ENCODE measurements around the gene MAST3. TPM values are rescaled to one million over a fixed set of nuclear protein-coding genes. Genes with fewer than 3 reads are reported as not detected.

Gene MAST3
- polyA plus RNA-seq, 1 of the 3 experiments (the other 2 are of a cell fraction): 4.5 TPM

DNA sequence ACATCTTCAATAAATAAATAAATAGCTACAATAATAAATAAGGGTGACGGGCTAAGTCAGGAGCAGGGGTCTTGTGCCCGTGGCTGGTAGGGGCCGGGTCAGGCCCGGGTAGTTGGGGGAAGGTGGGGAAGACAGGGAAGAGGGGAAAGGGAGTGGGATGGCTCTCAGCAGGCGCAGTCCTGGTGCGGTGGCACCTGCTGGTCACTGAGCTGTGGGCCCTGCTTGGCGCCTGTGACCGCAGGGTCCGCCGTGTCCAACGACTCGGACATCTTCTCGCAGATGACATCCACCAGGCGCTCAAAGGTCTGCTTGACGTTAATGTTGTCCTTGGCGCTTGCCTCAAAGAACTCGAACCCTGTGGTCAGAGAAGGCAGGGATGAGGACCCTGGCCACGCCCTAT lies 99.7 kb downstream of the MAST3 start:
- ChIA-PET POLR2A (no interaction called here), CTCF (interaction anchor here (1.4 to 20.7 kb wide), 2 partner anchors 58 to 82 kb away, joined by 4 to 505 read pairs; a partner anchor contains a TSS)
- 93% methylated on average over 18 of the region's 18 CpGs for WGBS (ENCODE audit: low lambda C conversion rate)
- TF ChIP-seq, protein P1, sequence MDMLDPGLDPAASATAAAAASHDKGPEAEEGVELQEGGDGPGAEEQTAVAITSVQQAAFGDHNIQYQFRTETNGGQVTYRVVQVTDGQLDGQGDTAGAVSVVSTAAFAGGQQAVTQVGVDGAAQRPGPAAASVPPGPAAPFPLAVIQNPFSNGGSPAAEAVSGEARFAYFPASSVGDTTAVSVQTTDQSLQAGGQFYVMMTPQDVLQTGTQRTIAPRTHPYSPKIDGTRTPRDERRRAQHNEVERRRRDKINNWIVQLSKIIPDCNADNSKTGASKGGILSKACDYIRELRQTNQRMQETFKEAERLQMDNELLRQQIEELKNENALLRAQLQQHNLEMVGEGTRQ (IDR thresholded peaks at IDR 0.05; ENCODE audit: borderline replicate concordance, low read depth, low read length): no peak
- TF ChIP-seq TAF1 (IDR thresholded peaks at IDR 0.05; ENCODE audit: borderline replicate concordance, low read depth, low read length): no peak
- no peak for TF ChIP-seq CTCF (IDR thresholded peaks at IDR 0.05)
- TF ChIP-seq, protein P2, sequence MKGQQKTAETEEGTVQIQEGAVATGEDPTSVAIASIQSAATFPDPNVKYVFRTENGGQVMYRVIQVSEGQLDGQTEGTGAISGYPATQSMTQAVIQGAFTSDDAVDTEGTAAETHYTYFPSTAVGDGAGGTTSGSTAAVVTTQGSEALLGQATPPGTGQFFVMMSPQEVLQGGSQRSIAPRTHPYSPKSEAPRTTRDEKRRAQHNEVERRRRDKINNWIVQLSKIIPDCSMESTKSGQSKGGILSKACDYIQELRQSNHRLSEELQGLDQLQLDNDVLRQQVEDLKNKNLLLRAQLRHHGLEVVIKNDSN (IDR thresholded peaks at IDR 0.05; ENCODE audit: borderline replicate concordance, low read depth): no peak
- TF ChIP-seq RCOR1 (IDR thresholded peaks at IDR 0.05; ENCODE audit: low read length): no peak
- no peak for TF ChIP-seq ELF1 (IDR thresholded peaks at IDR 0.05)
- no peak for DNase-seq
- no peak overlapping the region for H3K9ac ChIP-seq
- H3K9me2 ChIP-seq: no peaks in the 10 kb centered on the region
- H3K27ac ChIP-seq (ENCODE audit: low read depth in 2 of 2, low read length in 1 of 2): no peak overlapping the region
- no peaks in the 10 kb centered on the region for H3K9me3 ChIP-seq
- H3K4me2 ChIP-seq: no peak overlapping the region
- H3K27me3 ChIP-seq (ENCODE audit: insufficient read depth): no peaks in the 10 kb centered on the region
- no peak overlapping the region for H3K4me3 ChIP-seq (ENCODE audit: low read depth in 2 of 2, low read length in 1 of 2)
- peaks cover 9% of the 10 kb centered on the region; the same call in 1 of the 2 replicates for H3K79me2 ChIP-seq (ENCODE audit: insufficient read depth)
- H3F3A ChIP-seq (replicated peaks; ENCODE audit: insufficient read depth): peaks cover 2% of the 10 kb centered on the region
- no peak overlapping the region for H2AFZ ChIP-seq (ENCODE audit: low read depth)
- peaks cover 8% of the 10 kb centered on the region; the same call in 1 of the 2 replicates for H4K20me1 ChIP-seq (ENCODE audit: insufficient read depth)
- peaks cover 0 to 8% of the 10 kb centered on the region in 2 experiments for H3K36me3 ChIP-seq (replicated peaks in 1 of 2; ENCODE audit: control insufficient read depth in 1 of 2, insufficient read depth in 2 of 2, low read length in 1 of 2)
- peaks cover 9 to 24% of the 10 kb centered on the region in 2 experiments; a peak in 2 of 4 replicates for H3K4me1 ChIP-seq (ENCODE audit: control insufficient read depth in 1 of 2, insufficient read depth in 2 of 2, low read depth in 1 of 2, low read length in 1 of 2)

- H3K4me2 ChIP-seq: no peak overlapping the region
- 75% methylated on average over 6 of the region's 6 CpGs for WGBS (ENCODE audit: low lambda C conversion rate)
- no peak for DNase-seq
- no peak overlapping the region for H3K4me3 ChIP-seq (ENCODE audit: low read depth in 2 of 2, low read length in 1 of 2)
- ChIA-PET POLR2A (no interaction called here), CTCF (interaction anchor here (1.4 to 20.7 kb wide), 2 partner anchors 57 to 81 kb away, joined by 4 to 505 read pairs; a partner anchor contains a TSS)
- H3F3A ChIP-seq (replicated peaks; ENCODE audit: insufficient read depth): no peaks in the 10 kb centered on the region
- H3K27ac ChIP-seq (ENCODE audit: low read depth in 2 of 2, low read length in 1 of 2): no peak overlapping the region
- peaks cover 8% of the 10 kb centered on the region; the same call in 1 of the 2 replicates for H4K20me1 ChIP-seq (ENCODE audit: insufficient read depth)
- peaks cover 9 to 30% of the 10 kb centered on the region in 2 experiments; a peak in 2 of 4 replicates for H3K4me1 ChIP-seq (ENCODE audit: control insufficient read depth in 1 of 2, insufficient read depth in 2 of 2, low read depth in 1 of 2, low read length in 1 of 2)
- TF ChIP-seq RCOR1 (IDR thresholded peaks at IDR 0.05; ENCODE audit: low read length): no peak
- no peak for TF ChIP-seq ZBTB33 (IDR thresholded peaks at IDR 0.05; ENCODE audit: borderline replicate concordance, low read depth)
- TF ChIP-seq GABPA (IDR thresholded peaks at IDR 0.05; ENCODE audit: low read depth): no peak
- TF ChIP-seq MXI1 (IDR thresholded peaks at IDR 0.05; ENCODE audit: low read depth, low read length): no peak
- TF ChIP-seq FOXM1 (IDR thresholded peaks at IDR 0.05; ENCODE audit: low read depth): no peak
- TF ChIP-seq NRF1 (IDR thresholded peaks at IDR 0.05; ENCODE audit: low read depth, low read length): no peak
- TF ChIP-seq SMC3 (IDR thresholded peaks at IDR 0.05; ENCODE audit: low read depth, low read length): no peak
- TF ChIP-seq JUND (IDR thresholded peaks at IDR 0.05): no peak
- TF ChIP-seq ELF1 (IDR thresholded peaks at IDR 0.05): no peak
- TF ChIP-seq TEAD4 (IDR thresholded peaks at IDR 0.05; ENCODE audit: borderline replicate concordance, insufficient read depth): no peak
- no peak for TF ChIP-seq POLR2AphosphoS5 (IDR thresholded peaks at IDR 0.05; ENCODE audit: low read depth, low read length)
- TF ChIP-seq EP300 (IDR thresholded peaks at IDR 0.05; ENCODE audit: borderline replicate concordance in 1 of 2, low read depth in 1 of 2, low read length in 1 of 2): no peak
- no peak for TF ChIP-seq FOXJ3 (CRISPR knock-in tag; IDR thresholded peaks at IDR 0.05)
- TF ChIP-seq EZH2phosphoT487 (IDR thresholded peaks at IDR 0.05; ENCODE audit: borderline replicate concordance, low read depth): no peak
- TF ChIP-seq TCF12 (IDR thresholded peaks at IDR 0.05): no peak
- TF ChIP-seq CHD2 (IDR thresholded peaks at IDR 0.05; ENCODE audit: low read length, partially characterized antibody): no peak
- TF ChIP-seq CTCF (IDR thresholded peaks at IDR 0.05): no peak
- no peak overlapping the region for H2AFZ ChIP-seq (ENCODE audit: low read depth)
- peaks cover 9% of the 10 kb centered on the region; the same call in 1 of the 2 replicates for H3K79me2 ChIP-seq (ENCODE audit: insufficient read depth)
- no peaks in the 10 kb centered on the region for H3K9me3 ChIP-seq
- H3K9me2 ChIP-seq: no peaks in the 10 kb centered on the region
- no peaks in the 10 kb centered on the region for H3K27me3 ChIP-seq (ENCODE audit: insufficient read depth)
- no peak overlapping the region for H3K9ac ChIP-seq
- peaks cover 0 to 8% of the 10 kb centered on the region in 2 experiments for H3K36me3 ChIP-seq (replicated peaks in 1 of 2; ENCODE audit: control insufficient read depth in 1 of 2, insufficient read depth in 2 of 2, low read length in 1 of 2)
These were observed 100.4 kb downstream of the MAST3 start for GRCh38 chr19:18197941-18198340.
